ENCODE data around the gene ARHGAP30.

ARHGAP30 gene

DNA sequence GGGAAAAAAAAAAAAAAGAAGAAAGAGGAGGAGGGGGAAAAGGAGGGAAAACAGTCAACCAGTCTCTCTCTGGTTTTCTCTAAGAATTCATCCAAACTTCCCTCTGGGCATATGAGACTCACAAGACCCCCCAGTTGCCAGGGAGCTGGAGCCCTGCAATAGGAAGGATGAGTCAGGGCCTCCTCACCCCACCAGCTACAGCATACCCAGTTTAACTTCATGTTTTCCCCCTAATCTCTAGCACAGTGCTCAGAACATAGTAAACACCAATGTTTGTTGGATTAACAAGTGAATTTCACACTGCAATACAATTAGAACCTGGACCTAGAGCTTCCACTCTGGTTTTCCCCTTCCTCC, 56.6 kb downstream of the ARHGAP30 start:
- in situ Hi-C loops (cut with HindIII; ENCODE audit: low sequenced_read_pairs): no loop called here
- no peak overlapping the region for H3K4me3 ChIP-seq (ENCODE audit: low read depth, low read length)
- TF ChIP-seq, protein P1, sequence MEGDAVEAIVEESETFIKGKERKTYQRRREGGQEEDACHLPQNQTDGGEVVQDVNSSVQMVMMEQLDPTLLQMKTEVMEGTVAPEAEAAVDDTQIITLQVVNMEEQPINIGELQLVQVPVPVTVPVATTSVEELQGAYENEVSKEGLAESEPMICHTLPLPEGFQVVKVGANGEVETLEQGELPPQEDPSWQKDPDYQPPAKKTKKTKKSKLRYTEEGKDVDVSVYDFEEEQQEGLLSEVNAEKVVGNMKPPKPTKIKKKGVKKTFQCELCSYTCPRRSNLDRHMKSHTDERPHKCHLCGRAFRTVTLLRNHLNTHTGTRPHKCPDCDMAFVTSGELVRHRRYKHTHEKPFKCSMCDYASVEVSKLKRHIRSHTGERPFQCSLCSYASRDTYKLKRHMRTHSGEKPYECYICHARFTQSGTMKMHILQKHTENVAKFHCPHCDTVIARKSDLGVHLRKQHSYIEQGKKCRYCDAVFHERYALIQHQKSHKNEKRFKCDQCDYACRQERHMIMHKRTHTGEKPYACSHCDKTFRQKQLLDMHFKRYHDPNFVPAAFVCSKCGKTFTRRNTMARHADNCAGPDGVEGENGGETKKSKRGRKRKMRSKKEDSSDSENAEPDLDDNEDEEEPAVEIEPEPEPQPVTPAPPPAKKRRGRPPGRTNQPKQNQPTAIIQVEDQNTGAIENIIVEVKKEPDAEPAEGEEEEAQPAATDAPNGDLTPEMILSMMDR (IDR thresholded peaks at IDR 0.05; ENCODE audit: low read depth, low read length): no peak
- no peak for DNase-seq (ENCODE audit: low read depth, low spot score)

DNA sequence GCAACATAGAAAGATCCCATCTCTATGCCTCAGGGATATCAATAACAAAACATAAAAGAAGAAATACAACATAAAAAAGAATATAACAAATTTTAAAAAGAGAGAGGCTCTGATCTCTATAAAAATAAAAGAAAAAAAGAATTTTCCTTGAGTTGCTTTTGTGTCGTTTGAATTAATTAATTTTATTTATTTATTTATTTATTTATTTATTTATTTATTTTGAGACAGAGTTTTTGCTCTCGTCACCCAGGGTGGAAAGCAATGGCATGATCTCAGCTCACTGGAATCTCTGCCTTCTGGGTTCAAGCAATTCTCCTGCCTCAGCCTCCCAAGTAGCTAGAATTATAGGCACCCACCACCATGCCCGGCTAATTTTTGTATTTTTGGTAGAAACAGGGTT, 57.3 kb downstream of the ARHGAP30 start:
- H3K4me3 ChIP-seq (ENCODE audit: low read depth, low read length): no peak overlapping the region
- DNase-seq (ENCODE audit: low read depth, low spot score): no peak
- TF ChIP-seq, protein P1 (IDR thresholded peaks at IDR 0.05; ENCODE audit: low read depth, low read length): no peak
- in situ Hi-C loops (cut with HindIII; ENCODE audit: low sequenced_read_pairs): no loop called here

DNA sequence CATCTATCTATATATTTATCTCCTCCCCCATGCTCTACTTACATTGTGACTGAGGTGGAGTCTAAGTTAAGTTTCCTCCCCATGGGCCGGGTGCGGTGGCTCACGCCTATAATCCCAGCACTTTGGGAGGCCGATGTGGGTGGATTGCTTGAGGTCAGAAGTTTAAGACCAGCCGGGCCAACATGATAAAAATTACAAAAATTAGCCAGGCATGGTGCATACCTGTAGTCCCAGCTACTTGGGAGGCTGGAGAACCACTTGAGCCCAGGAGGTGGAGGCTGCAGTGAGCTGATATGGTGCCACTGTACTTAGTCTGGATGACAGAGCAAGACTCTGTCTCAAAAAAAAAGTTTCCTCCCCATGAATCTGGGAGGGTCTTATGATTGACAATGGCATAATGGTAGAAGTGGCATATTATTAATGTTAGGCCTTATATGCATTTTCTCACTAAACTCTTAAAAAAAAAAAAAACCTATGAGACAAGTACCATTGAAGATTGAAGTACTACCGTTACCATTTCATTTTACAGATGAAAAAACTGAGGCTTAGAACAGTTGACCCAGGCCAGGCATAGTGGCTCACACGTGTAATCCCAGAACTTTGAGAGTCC, 60.0 kb downstream of the ARHGAP30 start:
- no peak for DNase-seq (ENCODE audit: low read depth, low spot score)
- no peak overlapping the region for H3K4me3 ChIP-seq (ENCODE audit: low read depth, low read length)
- in situ Hi-C loops (cut with HindIII; ENCODE audit: low sequenced_read_pairs): no loop called here
- TF ChIP-seq, protein P1 (IDR thresholded peaks at IDR 0.05; ENCODE audit: low read depth, low read length): no peak

DNA sequence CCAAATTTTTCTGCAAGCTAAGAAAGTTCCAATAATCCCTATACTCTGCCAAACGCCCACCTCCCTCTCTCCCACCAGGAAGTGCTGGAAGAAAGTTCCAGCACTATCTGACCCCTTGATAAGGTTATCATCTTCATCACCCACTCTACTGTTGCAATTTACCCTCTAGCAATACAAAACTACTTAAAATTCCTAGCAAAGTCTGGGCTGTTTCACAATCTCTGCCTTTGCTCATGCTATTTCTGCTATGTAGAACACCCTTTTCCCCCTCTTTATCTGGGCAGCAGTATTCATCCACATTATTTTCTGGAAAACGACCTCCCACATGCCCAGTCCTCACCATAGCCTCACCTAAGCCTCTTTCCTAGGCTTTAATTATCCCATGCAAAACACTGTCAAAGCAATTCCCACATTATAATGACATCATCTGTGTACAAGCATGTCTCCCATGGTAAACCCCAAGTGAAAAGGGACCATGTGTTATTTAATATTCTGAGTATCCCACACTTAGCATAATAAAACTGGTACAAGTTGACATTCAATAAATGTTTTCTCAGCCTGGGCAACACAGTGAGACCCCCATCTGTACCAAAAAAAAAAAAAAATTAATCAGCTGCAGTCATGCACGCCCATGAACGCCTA, 60.7 kb downstream of the ARHGAP30 start:
- TF ChIP-seq, protein P1 (IDR thresholded peaks at IDR 0.05; ENCODE audit: low read depth, low read length): no peak
- no peak for DNase-seq (ENCODE audit: low read depth, low spot score)
- in situ Hi-C loops (cut with HindIII; ENCODE audit: low sequenced_read_pairs): no loop called here
- H3K4me3 ChIP-seq (ENCODE audit: low read depth, low read length): no peak overlapping the region

DNA sequence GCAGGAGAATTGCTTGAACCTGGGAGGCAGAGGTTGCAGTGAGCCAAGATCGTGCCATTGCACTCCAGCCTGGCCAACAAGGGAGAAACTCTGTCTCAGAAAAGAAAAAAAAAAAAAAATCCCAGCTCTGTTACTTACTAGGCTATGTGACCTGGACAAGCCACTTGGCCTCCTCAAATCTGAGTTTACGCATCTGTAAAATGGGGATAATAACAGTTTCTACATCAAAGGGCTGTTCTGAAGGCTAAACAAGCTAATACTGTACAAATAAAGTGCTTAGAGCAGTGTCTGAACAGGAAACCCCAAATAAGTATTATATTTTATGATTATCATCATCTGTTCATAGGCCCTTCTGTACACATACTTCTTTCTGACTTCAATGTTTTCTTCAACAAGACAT, 62.3 kb downstream of the ARHGAP30 start:
- no peak for DNase-seq (ENCODE audit: low read depth, low spot score)
- in situ Hi-C loops (cut with HindIII; ENCODE audit: low sequenced_read_pairs): no loop called here

DNA sequence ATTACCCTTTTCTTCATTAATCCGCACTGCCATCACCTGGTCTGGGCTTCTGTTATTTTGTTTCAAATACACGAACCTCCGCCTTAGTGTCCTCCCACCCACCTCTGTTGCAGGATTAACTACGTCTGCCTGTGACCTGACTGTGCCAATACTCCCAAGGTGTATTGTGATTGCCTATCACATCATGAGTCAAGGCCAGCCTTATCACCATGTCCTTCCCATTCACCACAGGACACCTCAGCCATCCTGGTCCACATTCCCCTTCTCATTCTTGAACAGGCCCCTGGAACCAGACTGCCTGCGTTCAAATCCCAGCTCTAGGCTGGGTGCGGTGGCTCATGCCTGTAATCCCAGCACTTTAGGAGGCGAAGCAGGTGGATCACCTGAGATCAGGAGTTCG, 63.1 kb downstream of the ARHGAP30 start:
- DNase-seq (ENCODE audit: low read depth, low spot score): no peak
- no peak overlapping the region for H3K4me3 ChIP-seq (ENCODE audit: low read depth, low read length)
- TF ChIP-seq, protein P1 (IDR thresholded peaks at IDR 0.05; ENCODE audit: low read depth, low read length): no peak
- in situ Hi-C loops (cut with HindIII; ENCODE audit: low sequenced_read_pairs): no loop called here

More for the DNA sequence above, 62.3 kb downstream of the ARHGAP30 start:
- TF ChIP-seq, protein P1 (IDR thresholded peaks at IDR 0.05; ENCODE audit: low read depth, low read length): no peak
- no peak overlapping the region for H3K4me3 ChIP-seq (ENCODE audit: low read depth, low read length)

All from astrocyte of the spinal cord (primary cell).